HCT116 (cell line): Measurements from ENCODE around the gene RAP1A. TPM values are rescaled to one million over a fixed set of nuclear protein-coding genes. Genes with fewer than 3 reads are reported as not detected.

Experiments used
- ATAC-seq: fragments of 200-7000 bp; cut with Tn5 transposase; 2 replicates; pipeline ENCODE4 v1.9.1; 2020; ENCODE audit warnings: mild to moderate bottlenecking, moderate library complexity
- BruUV-seq: library from RNA; stranded (reverse); fragments of 400-500 nt; replicated peaks from 2 replicates; lab custom pipeline; 2021; lab: Mats Ljungman, UMichigan
- CTCF ChIA-PET: fragments of 300-600 bp; sonication (Branson Sonifier 250); formaldehyde crosslinking; loops from one replicate; lab custom pipeline; 2021; ENCODE audit warnings: antibody characterized with exemption; lab: Charles Lee
- POLR2A ChIA-PET: fragments of 300-600, 350-600 bp; sonication (Branson Sonifier 250); formaldehyde crosslinking; loops from one replicate; lab custom pipeline; 2021; ENCODE audit warnings: antibody characterized with exemption; lab: Charles Lee
- RAD21 ChIA-PET, 2 experiments: fragments of 300-600 bp; sonication (Branson Sonifier 250); formaldehyde crosslinking; loops; one replicate each; lab custom pipeline; 2023; ENCODE audit warnings: low total read pairs in 2 of 2; ENCODE audit not compliant: uncharacterized antibody in 2 of 2, unreplicated experiment in 2 of 2, low non-redundant PET in 1 of 2; lab: Charles Lee
- DNase-seq: peaks from one replicate; pipeline ENCODE4 v3.0.0-alpha.2; 2010; ENCODE audit warnings: low read depth, low spot score
- H2AFZ ChIP-seq: fragments of 200-600 bp; shearing (Covaris generic), sonication (generic); 2 replicates; pipeline ENCODE4 v1.6.1; 2017; ENCODE audit warnings: low read depth, mixed run types, mixed read lengths, antibody characterized with exemption, low read length; ENCODE audit not compliant: poor library complexity, severe bottlenecking
- H3K27ac ChIP-seq: 2 replicates; pipeline ENCODE4 v1.5.1; 2012; ENCODE audit warnings: low read depth, low read length
- H3K27me3 ChIP-seq: fragments of 200-600 bp; sonication (generic); 2 replicates; pipeline ENCODE4 v1.6.1; 2016; ENCODE audit warnings: mixed run types, low read length, mixed read lengths; ENCODE audit not compliant: insufficient read depth
- H3K36me3 ChIP-seq, 2 experiments: fragments of 200-500 bp in 1 of 2; fragments of 200-600 bp in 1 of 2; sonication (Bioruptor generic) in 1 of 2; sonication (generic) in 1 of 2; 2 replicates each; pipeline versions ENCODE4 v1.5.1 to v1.6.1; 2014 to 2016; ENCODE audit warnings: low read length in 2 of 2, inconsistent platforms in 1 of 2, mixed read lengths in 1 of 2, mixed run types in 1 of 2; ENCODE audit not compliant: insufficient read depth in 2 of 2, control insufficient read depth in 1 of 2
- H3K4me1 ChIP-seq, 2 experiments: fragments of 200-600 bp in 1 of 2; sonication (generic) in 1 of 2; 2 replicates each; pipeline versions ENCODE4 v1.5.1 to v1.6.1; 2012 to 2017; ENCODE audit warnings: low read length in 2 of 2, inconsistent platforms in 1 of 2, mild to moderate bottlenecking in 1 of 2, mixed read lengths in 1 of 2, mixed run types in 1 of 2, moderate library complexity in 1 of 2; ENCODE audit not compliant: insufficient read depth in 2 of 2, control insufficient read depth in 1 of 2
- H3K4me2 ChIP-seq: fragments of 200-600 bp; sonication (generic); 2 replicates; pipeline ENCODE4 v1.6.1; 2017; ENCODE audit warnings: mixed run types, low read length, mixed read lengths
- H3K4me3 ChIP-seq, 2 experiments: fragments of 200-600 bp in 1 of 2; sonication (generic) in 1 of 2; replicated peaks in 1 of 2; 2 replicates each; pipeline ENCODE4 v1.5.1; 2011 to 2016; ENCODE audit warnings: low read length in 2 of 2, control low read depth in 1 of 2, low read depth in 1 of 2, mild to moderate bottlenecking in 1 of 2, mixed read lengths in 1 of 2, mixed run types in 1 of 2
- H3K79me2 ChIP-seq: fragments of 200-600 bp; sonication (generic); 2 replicates; pipeline ENCODE4 v1.6.1; 2017; ENCODE audit warnings: mild to moderate bottlenecking, mixed run types, low read length, moderate library complexity, mixed read lengths; ENCODE audit not compliant: insufficient read depth
- H3K9ac ChIP-seq: fragments of 200-600 bp; sonication (generic); 2 replicates; pipeline ENCODE4 v1.6.1; 2016; ENCODE audit warnings: low read length, mixed read lengths
- H3K9me2 ChIP-seq: fragments of 200-600 bp; sonication (generic), shearing (Covaris generic); 2 replicates; pipeline ENCODE4 v1.6.1; 2017; ENCODE audit warnings: mixed run types, mild to moderate bottlenecking, moderate library complexity; ENCODE audit not compliant: insufficient read depth
- H3K9me3 ChIP-seq, 2 experiments: fragments of 200-500 bp in 1 of 2; fragments of 200-600 bp in 1 of 2; sonication (Bioruptor generic) in 1 of 2; sonication (generic) in 1 of 2; 2 replicates each; pipeline ENCODE4 v1.6.1; 2014 to 2017; ENCODE audit warnings: low read length in 2 of 2, mixed read lengths in 2 of 2, inconsistent platforms in 1 of 2, low read depth in 1 of 2, mild to moderate bottlenecking in 1 of 2, mixed run types in 1 of 2, moderate library complexity in 1 of 2; ENCODE audit not compliant: control insufficient read depth in 1 of 2, insufficient read depth in 1 of 2
- H4K20me1 ChIP-seq: fragments of 200-600 bp; sonication (generic), shearing (Covaris generic); 2 replicates; pipeline ENCODE4 v1.6.1; 2017; ENCODE audit warnings: mixed run types, mild to moderate bottlenecking, moderate library complexity; ENCODE audit not compliant: insufficient read depth
- CBX3 ChIP-seq: IDR thresholded peaks from 2 replicates; pipeline ENCODE4 v1.6.1; 2012; ENCODE audit warnings: low read depth
- CEBPB ChIP-seq: IDR thresholded peaks from 2 replicates; pipeline ENCODE4 v1.6.1; 2012; ENCODE audit warnings: low read depth
- EGR1 ChIP-seq: IDR thresholded peaks from 2 replicates; pipeline ENCODE4 v1.6.1; 2012; ENCODE audit warnings: low read depth
- ELF1 ChIP-seq: IDR thresholded peaks from 2 replicates; pipeline ENCODE4 v1.6.1; 2012; ENCODE audit warnings: low read depth, borderline replicate concordance
- EZH2 ChIP-seq: fragments of 200-600 bp; sonication (generic); IDR thresholded peaks from 2 replicates; pipeline ENCODE4 v1.6.1; 2017; ENCODE audit warnings: antibody characterized with exemption, mixed run types
- EZH2phosphoT487 ChIP-seq: fragments of 200-600 bp; IDR thresholded peaks from 2 replicates; pipeline ENCODE4 v1.6.1; 2018; ENCODE audit warnings: antibody characterized with exemption, borderline replicate concordance
- POLR2A ChIP-seq: IDR thresholded peaks from 2 replicates; pipeline ENCODE4 v1.7.0; 2011; ENCODE audit warnings: borderline replicate concordance; ENCODE audit not compliant: insufficient read depth, insufficient read length; ENCODE audit errors: extremely low read depth
- POLR2AphosphoS5 ChIP-seq: IDR thresholded peaks from 2 replicates; pipeline ENCODE4 v1.6.1; 2011; ENCODE audit warnings: mild to moderate bottlenecking, low read depth, low read length, moderate library complexity
- REST ChIP-seq: IDR thresholded peaks from 2 replicates; pipeline ENCODE4 v1.6.1; 2012; ENCODE audit warnings: low read depth
- SP1 ChIP-seq: IDR thresholded peaks from 2 replicates; pipeline ENCODE4 v1.6.1; 2012; ENCODE audit warnings: low read depth
- SRF ChIP-seq: IDR thresholded peaks from 2 replicates; pipeline ENCODE4 v1.6.1; 2012; ENCODE audit warnings: low read depth
- TCF7L2 ChIP-seq: IDR thresholded peaks from 2 replicates; pipeline ENCODE4 v1.7.0; 2011; ENCODE audit warnings: borderline replicate concordance, inconsistent platforms; ENCODE audit not compliant: insufficient read depth, insufficient read length; ENCODE audit errors: extremely low read depth
- ZBTB33 ChIP-seq: IDR thresholded peaks from 2 replicates; pipeline ENCODE4 v1.6.1; 2011; ENCODE audit warnings: mild to moderate bottlenecking, low read length, moderate library complexity; ENCODE audit not compliant: insufficient replicate concordance; ENCODE audit errors: extremely low read depth
- ZFX ChIP-seq: fragments of 450-650 bp; IDR thresholded peaks from 2 replicates; pipeline ENCODE4 v1.6.1; 2017
- intact Hi-C: fragments of 100-400 bp; cut with micrococcal nuclease; formaldehyde crosslinking; loops from 2 replicates; pipeline ENCODE4 v1.10.0; 2022
- total RNA-seq: library from RNA; stranded (reverse); gene quantifications from one replicate; pipeline ENCODE4 v1.2.1, GENCODE V29; 2021; ENCODE audit not compliant: unreplicated experiment

Gene RAP1A
- total RNA-seq, 1 experiment from 2014 or later, result 46.2 TPM

- Histone ChIP-seq H2AFZ (no peak overlapping the region), H3K9me3 (no peaks in the 10 kb centered on the region), H3K27me3 (no peaks in the 10 kb centered on the region), H3K27ac (no peak overlapping the region), H3K4me2 (no peak overlapping the region), H3K9ac (no peak overlapping the region), H3K4me3 (no peak overlapping the region), H3K79me2 (peaks cover 74% of the 10 kb centered on the region), H3K4me1 (no peaks in the 10 kb centered on the region), H3K36me3 (no peaks in the 10 kb centered on the region), H4K20me1 (peaks cover 4% of the 10 kb centered on the region; the same call in 1 of the 2 replicates), H3K9me2 (no peaks in the 10 kb centered on the region)
- TF ChIP-seq ZBTB33 (no peak), POLR2A (no peak), EGR1 (no peak), ELF1 (no peak)
- BruUV-seq, result no TSS peak
- POLR2A ChIA-PET, result no interaction called here
- RAD21 ChIA-PET, result no interaction called here
- DNase-seq, result no peak
- CTCF ChIA-PET, result no interaction called here
- no peak for ATAC-seq
- intact Hi-C loops, result no loop called here
These were observed 23.5 kb downstream of the RAP1A start for GRCh38 chr1:111643097-111643496.

- H3K79me2 ChIP-seq, result peaks cover 74% of the 10 kb centered on the region
- no peaks in the 10 kb centered on the region for H3K4me1 ChIP-seq
- no peak overlapping the region for H3K4me3 ChIP-seq
- intact Hi-C loops, result no loop called here
- peaks cover 4% of the 10 kb centered on the region; the same call in 1 of the 2 replicates for H4K20me1 ChIP-seq
- no peaks in the 10 kb centered on the region for H3K36me3 ChIP-seq
- no peak overlapping the region for H3K27ac ChIP-seq
- TF ChIP-seq REST (no peak), SP1 (no peak), CBX3 (no peak), EZH2 (no peak), ZFX (no peak), SRF (no peak), CEBPB (no peak), POLR2A (no peak), EGR1 (no peak), EZH2phosphoT487 (no peak), TCF7L2 (no peak), POLR2AphosphoS5 (no peak)
- H3K27me3 ChIP-seq, result no peaks in the 10 kb centered on the region
- ATAC-seq (no peak), DNase-seq (no peak)
- no peak overlapping the region for H3K9ac ChIP-seq
- H2AFZ ChIP-seq, result no peak overlapping the region
- ChIA-PET POLR2A (no interaction called here), CTCF (no interaction called here), RAD21 (no interaction called here)
- H3K9me2 ChIP-seq, result no peaks in the 10 kb centered on the region
- no peaks in the 10 kb centered on the region for H3K9me3 ChIP-seq
- H3K4me2 ChIP-seq, result no peak overlapping the region
- no TSS peak for BruUV-seq
These were observed 24.1 kb downstream of the RAP1A start for GRCh38 chr1:111643696-111644095.
